ENCODE data around the gene MPI.
"Not testable (repeated sequence)": the region's sequence is repeated elsewhere in the genome, so short reads cannot be mapped to it uniquely, and the experiment has no call there.

The MPI gene

DNA sequence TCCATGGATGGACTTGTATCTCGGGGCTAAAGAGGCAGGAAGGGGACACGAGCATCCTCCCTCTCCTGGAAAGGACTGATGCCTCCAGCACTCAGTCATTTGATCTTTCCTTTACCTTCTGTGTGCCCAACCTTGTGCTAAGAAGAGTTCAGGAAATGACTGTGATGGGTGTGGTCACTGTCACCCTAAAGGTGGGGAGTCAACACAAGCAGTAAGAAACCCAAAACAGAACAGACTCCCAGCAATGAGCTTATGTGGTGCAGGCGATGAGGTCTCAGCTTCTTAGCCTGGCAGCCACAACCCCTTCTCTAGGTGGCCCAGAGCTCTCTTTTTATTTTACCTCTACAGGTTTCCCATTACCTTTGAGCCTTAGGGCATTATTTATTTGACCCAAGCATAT, 3.8 kb downstream of the MPI start:
- peak in 2 of 4 experiments; percentile 6 to 32 for DNase-seq

DNA sequence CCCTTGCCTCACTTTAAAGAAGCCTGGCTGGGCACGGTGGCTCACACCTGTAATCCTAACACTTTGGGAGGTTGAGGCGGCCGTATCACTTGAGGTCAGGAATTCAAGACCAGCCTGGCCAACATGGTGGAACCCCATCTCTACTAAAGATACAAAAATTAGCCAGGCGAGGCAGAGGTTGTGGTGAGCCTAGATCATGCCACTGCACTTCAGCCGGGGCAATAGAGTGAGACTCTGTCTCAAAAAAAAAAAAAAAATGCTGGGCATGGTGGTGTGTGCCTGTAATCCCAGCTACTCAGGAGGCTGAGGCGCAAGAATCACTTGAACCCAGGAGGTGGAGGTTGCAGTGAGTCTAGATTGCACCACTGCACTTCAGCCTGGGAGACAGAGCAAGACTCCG, 4.5 kb downstream of the MPI start:
- DNase-seq, result not testable (repeated sequence)

DNA sequence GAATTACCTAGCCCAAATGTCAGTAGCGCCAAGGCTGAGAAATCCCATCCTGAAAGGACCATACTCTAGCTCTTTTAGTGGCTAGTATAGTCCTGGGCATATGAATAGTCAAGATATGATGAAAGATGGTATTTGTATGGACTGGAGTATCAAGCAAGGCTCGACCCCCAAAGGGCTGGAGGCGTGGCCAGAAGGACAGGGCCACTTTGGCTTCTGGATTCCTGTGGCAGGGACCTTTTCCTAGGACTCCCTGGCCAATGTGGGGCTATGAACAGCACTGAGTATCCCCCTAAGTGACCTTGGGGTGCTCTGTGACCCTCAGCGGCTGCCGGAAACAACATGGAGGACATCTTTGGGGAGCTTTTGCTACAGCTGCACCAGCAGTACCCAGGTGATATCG, 6.0 kb downstream of the MPI start:
- DNase-seq, result no peak

DNA sequence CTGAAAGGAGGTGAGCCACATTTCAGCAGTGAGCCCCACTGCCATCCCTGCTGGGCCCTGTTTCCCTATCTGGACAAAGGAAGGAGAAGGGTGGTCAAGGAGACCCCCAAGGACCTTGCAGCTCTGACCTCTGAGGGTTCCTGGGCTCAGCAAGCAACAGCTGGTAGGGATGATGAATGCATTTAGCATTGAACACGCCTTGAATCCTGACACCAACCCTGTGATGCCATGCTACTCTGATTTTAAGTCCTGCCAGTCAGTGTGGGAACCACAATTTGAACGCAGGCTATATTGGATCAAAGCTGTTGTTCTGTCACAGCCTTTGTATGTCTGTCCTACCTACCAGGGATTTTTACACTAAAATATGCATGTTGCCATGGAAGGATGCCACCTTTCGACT, 6.5 kb downstream of the MPI start:
- DNase-seq, result no peak

DNA sequence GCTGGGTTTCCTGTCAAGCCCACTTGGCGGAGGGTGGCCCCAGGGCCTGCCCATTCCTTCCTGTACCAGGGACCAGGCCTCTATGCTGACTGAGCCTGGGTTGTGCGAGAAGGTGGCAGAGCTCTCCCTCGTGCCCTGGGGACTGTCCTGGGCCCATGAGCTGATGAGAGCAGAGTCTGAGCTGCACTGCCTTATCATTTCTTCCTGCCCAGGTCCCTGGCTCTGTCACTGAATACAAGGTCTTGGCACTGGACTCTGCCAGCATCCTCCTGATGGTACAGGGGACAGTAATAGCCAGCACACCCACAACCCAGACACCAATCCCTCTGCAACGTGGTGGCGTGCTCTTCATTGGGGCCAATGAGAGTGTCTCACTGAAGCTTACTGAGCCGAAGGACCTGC, 7.5 kb downstream of the MPI start:
- no peak for DNase-seq

DNA sequence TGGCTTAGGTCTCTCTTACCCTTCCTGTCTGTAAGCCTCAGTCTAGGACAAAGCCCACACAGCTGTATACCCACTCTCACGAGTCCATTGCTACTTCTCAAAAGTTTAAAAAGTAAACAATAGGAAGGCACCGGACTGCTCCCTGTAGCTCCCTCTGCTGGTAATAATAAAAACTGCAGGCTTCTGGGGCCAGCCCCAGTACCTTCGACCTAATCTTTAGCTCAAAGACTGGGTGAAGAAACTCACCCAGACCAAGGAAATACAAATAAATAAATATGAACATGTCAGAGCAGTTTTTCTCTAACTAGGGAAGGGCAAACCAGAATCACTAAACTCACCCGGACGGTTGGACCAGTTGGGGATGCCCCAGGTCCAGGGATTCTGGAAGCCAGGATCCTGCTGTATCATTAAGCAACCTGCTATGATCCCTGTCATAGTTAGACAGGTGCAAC, 11.8 kb downstream of the MPI start:
- DNase-seq, result peak; percentile 10 to 29 (median 20)

DNA sequence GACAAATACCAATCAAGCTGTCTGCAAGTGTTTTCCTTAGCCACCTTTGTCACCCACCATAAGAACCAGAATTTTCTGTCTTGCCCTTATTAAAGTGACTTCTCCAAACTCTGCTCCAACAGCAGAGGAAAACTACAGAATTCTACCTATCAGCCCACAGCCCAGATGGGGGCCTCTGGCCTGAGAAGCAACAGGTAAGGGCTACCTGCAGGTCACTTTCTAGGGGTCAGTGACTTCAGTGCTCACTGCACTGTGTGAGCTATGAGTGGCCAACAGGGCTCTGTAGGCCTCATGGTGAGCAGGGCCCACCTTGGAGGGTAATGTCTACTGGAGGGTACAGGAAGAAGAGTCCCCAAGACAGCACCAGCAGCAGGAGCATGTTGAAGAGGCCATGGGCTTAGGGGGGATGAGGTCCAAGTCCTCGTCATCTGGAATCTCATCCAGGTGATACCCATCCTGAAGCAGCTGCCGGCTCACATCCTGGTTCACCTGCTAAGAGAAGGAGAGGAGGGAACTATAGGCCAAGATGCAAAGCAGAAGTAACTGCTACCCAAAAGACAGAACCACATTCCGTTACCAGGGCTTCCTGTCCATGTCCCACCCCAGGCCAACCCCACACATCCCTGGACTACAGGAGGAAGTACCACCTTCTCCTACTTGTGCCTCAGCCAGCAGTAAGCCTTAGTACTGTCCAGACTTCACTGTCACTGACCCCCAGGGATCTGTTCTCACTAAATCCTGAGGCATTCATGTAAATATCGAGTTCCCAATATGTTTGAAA, 12.6 kb downstream of the MPI start:
- DNase-seq, result no peak

DNA sequence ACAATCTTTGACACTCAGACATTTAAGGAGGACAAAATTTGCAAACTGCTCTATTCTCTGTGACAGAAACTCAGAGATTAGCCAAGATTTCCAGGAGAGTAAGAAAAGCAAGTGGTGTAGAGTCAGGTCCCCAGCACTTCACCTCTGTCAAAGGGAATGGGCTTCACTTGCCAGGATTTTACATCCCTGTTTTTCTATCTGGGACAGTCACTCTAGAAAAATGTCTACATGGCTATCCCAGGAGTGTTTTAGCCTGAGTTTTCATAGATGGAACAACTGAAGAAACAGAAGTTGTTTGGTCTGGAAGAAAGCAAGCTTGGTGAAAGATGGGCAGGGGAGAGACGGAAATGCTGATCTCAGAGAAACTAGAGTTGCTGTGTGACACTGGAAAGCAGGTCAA, 13.8 kb downstream of the MPI start:
- DNase-seq, result no peak

DNA sequence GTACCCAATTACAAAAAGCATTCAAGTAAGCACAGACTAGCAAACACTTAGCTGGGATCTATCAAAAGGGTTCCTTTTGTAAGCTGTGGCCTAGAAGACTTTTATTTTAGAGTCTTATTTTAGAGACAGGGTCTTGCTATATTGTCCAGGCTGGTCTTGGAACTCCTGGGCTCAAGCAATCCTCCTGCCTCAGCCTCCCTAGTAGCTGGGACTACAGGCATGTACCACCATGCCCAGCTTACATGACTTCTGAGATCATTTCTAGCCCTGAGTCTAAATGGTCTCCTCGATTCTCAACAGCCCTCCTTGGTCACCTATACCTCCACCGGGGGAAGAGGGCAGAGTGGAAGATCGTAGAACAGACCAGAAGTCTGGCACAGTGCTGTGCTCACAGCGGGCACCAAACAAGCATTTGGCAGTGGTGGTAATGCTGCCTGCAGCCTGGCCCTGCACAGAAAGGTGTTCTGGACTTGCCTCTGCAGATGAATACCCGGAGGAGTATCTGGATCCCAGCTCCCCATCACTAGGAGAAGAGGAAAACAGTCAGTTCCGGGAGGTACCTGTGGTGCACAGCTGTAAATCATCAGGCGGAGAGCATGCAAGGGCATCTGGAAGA, 14.5 kb downstream of the MPI start:
- no peak for DNase-seq

DNA sequence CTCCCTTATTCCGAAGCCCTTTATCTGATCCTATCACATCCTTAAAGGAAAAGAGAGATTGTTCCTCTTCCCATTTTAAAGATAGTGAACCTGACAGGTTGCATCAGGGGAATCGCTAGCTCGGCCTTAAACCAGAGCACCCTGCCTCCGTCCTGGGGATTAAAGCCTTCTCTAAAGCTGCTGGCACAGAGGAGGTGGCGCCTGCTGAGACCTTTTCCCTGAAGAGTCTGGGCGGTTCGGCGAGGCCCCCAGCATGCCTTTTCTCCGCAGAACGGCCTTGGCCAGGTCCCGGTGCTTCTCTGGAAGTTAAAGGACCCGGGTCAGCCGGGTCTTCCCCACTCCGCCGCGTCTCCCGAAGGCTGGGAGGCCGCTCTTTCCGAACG, 16.2 kb downstream of the MPI start:
- peak in 1 of 4 experiments; percentile 22 for DNase-seq

DNA sequence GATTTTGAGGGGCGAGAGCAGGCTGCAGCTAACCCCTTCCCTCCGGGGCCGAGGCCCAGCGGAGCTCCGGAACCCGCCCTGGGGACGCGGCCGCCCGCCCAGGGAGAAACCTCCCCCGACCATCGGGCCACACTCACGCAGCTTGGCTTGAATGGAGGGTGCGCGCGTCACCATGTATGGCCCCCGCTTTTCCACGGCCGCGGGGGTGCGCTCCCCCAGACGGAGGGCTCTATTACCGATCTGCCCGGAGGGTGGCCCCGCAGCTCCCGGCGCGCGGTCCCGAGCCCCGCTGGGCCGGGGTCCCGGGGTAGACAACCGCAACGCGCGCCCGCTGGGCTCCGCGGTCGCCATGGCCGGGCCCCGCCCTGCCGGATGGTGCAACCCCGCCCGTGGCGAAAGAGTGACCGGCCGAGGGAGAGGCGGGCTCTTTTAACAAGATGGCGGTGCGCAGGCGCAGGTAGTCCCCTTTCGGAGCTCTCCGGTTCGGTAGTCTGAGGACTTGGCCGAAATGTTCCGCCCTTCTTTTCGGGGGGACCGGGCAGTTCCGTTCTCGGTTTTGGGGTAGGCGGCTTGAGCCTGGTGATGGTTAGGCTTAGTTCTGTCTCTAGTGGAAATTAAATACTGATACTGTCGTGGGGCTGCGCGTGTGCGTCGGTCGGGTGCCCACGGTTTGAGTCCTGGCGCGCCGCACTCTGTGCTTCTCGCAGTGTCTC, 16.8 kb downstream of the MPI start, which contains the start of gene FAM219B:
FAM219B (minus strand) TSS at position 402 of the 713 bp plus-strand sequence; CDS start at position 351, 51 bp downstream.
- DNase-seq, result peak; percentile 40 to 58 (median 48)

DNA sequence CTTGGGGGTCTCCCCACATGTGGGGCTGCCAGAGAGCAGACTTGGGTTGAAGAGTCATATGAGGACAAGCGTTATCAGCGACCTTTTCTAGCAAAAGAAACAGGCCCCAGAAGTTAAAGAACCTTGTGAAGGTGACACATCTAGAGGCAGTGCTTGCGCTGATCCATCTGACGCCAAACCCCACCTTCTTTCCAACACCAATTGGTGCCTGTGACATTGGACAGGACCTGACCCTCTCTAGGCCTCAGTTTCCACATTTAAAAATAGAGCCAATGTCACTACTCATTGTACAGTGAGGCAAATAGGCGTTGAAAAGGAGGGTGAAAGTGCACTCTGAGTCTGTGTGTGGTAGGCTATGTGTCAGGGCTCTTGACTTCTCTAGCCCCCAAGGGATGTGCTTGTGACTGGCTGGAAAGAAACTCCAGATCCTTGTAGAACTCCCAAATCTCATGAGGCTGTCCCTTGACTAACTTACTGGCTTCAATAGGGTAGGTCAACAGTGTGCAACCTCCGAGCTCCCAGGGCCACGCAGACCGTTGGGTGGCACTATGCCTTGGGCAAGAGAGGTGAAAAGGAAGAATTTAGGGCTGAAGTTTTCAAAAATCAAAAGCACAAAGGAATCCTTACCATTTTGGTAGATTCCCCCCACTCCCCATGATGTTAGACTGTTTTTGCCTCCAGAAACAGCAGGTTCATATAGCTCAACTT, 17.5 kb downstream of the MPI start:
- no peak for DNase-seq

DNA sequence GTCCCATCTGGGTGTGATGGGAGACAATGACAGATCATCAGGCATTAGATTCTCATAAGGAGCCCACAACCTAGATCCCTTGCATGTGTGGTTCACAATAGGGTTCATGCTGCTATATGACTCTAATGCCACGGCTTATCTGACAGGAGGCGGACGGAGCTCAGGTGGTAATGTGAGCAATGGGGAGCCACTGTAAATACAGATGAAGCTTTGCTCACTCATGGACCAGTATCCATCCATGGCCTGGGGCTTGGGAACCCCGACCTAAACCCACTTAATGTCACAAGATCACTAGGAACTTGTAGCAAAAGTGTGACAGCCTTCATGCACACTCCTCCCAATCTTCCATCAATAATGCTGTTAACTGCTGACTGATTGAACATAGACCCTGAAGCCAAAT, 18.8 kb downstream of the MPI start:
- DNase-seq, result no peak

DNA sequence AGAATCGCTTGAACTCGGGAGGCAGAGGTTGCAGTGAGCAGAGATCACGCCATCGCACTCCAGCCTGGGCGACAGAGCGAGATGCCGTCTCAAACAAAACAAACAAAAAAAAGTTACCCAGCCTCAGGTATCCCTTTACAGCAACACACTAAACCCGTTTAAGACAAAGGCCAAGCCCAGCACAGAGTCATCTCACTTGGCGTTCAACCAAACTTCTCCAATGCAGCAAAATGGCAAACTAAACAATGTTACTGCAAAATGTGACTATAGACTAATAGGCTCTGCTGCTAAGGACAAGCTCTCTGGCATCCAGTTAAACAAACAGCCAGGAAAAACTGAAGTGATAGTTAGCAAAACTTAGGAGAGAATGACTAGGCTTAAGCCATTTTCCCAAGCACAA, 23.2 kb downstream of the MPI start:
- DNase-seq, result no peak

DNA sequence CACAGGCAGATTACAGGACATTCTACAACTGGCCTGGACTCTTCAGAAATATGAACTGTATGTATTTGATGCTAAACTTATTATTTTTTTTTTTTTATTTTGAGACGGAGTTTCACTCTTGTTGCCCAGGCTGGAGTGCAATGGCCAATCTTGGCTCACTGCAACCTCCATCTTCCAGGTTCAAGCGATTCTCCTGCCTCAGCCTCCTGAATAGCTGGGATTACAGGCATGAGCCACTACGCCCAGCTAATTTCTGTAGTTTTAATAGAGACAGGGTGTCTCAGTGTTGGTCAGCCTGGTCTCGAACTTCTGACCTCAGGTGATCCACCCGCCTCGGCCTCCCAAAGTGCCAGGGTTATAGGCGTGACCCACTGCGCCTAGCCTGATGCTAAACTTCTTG, 24.0 kb downstream of the MPI start:
- not testable (repeated sequence) for DNase-seq

DNA sequence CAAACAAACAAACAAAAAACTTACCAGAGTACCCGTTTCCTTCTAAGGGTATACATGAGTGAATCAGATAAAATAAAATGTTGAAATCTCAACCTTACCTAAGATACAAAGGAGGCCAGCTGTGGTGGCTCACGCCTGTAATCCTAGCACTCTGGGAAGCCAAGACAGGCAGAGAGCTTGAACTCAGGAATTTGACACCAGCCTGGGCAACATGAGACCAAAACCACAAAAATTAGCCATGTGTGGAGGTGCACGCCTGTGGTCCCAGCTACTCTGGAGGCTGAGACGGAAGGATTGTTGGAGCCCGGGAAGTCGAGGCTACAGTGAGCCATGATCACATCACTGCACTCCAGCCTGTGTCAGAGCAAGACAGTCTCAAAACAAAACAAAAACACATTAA, 27.8 kb downstream of the MPI start:
- DNase-seq, result no peak

DNA sequence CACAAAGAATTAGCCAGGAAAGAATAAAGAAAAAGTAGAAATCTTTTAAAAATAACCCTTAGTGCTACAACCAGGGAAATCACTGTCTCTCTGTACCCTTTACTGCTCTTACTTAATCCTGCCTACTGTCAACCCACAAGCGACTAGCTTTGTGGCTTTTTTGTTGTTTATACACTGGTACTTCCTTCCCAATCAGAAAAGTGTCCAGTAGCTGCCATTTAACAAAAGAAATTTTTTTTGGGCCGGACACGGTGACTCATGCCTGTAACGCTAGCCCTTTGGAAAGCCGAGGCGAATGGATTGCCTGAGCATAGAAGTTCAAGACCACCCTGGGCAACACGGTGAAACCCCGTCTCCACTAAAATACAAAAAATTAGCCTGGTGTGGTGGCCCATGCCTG, 30.6 kb downstream of the MPI start:
- DNase-seq, result no peak

DNA sequence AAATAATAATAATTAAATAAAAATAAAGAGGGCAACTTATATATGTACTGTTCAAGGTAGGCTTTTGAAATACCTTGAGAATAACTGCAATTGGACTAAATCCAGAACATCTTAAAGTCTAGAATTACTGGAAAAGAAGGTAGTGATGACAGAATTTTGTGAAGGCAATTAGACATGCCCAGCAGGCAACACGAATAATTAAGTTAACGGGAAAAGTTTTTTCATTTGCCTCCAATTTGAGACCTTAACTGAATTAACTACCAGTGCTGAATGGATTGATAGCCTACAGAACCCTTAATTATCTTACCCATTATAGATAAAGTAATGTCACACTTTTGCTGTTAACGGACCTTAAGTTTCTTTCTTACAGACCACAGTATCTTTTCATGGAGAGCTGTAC, 34.7 kb downstream of the MPI start:
- DNase-seq, result no peak

DNA sequence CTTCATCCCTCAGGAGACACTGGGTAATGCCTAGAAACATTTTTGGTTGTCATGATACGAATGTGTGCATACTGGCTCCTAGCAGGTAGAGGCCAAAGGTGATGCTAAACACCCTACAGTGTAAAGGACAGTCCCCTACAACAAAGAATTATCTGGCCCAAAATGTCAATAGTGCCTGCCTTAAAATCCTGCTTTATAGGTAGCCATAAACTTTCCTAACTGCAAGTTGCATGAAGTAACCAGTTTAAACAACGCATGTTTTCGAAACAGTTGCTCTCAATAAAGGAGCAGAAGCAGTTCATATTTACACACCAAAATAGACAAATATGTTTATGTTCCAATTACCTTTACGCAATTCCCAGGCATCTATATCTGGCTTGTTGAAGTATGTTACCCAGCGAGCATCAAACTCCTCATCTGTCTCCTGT, 38.9 kb downstream of the MPI start:
- DNase-seq, result no peak

DNA sequence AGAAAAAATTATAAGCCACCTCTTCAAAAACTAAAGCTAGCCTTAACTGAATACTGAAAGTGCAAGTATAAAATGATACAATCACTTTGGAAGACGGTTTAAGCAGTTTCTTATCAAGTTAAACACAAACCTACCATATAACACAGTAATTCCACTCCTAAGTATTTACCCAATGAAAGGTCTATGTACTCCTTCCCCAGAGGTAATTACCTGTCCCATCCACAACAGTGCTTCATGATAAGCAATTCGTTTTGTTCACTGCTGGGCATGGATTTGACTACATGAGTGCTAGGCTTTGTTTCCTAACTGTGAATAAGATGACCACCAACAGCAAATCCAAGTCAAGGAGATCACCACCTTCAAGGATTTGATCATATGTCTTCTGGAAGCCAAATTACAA, 43.7 kb downstream of the MPI start:
- no peak for DNase-seq

DNA sequence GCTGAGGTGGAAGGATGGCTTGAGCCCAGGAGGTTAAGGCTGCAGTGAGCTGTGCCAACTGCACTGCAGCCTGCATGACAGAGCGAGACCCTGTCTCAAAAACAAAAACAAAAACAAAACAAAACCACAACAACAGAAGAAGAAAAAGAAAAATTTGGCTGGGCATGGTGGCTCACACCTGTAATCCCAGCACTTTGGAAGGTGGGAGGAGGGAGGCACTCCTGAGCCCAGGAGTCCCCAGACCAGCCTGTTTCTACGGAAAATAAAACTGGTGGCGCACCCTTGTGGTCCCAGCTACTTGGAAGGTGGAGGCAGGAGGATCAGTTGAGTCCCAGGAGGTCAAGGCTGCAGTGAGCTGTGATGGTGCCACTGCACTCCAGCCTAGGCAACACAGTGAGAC, 45.4 kb downstream of the MPI start:
- not testable (repeated sequence) for DNase-seq

DNA sequence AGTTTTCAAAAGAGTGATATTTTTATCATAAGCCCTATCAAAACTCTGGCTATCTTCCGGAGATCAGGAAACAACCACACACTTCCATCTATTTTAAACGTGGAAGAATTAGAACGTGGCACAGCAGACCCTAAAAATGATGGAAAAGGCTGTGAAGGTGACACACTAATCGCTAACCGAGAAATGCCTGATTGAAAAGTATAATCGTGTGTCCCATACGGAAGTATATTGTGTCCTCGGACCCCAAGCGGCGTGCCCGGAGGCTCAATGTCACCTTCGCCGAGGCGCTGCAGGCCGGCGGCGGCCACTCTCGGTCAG, 47.4 kb downstream of the MPI start:
- no peak for DNase-seq

DNA sequence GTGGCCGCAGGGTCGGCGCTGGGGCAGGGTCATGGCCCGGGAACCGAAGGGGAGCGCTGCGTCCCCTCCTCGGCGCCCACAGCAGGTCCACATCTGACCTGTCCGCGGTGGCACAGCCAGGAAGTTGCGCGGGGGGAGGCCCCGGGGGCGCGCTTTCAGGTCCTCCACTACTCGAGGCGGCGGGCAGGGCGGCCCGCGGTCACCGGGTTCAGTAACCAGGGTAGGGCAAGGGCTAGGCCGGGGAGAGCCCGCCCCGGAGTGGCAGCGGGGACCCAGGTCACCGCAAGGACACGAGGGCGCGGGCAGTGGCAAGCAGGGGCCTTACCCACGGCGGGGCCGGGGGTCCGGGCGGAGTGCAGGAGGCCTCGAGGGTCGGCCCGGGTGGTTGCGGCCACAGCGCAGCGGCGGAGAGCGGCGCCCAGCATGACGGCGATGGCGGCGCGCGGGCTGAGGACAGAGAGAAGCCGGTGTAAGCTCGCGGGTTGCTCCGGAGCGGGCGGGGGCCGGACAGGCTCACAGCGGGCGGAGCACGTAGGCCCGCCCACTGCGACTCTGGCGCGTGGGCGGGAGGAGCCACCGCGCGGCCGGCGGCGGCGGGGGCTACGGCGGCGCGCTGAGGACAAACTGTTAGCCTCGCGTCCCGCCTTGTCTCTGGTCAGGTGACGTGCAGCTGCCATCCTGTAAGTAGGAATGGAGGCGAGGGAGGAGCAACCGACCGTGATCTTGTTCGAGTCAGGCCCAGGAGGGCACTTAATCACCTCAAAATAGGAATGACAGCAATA, 47.9 kb downstream of the MPI start, which contains the start of gene COX5A:
COX5A (minus strand) TSS at position 484 of the 782 bp plus-strand sequence; CDS start at position 425, 59 bp downstream.
- DNase-seq, result peak; percentile 73 to 87 (median 80)

Data from activated CD4-positive, CD25-positive, alpha-beta regulatory T cell (primary cell).